AG04450 (cell line): Measurements from ENCODE around the gene NHLRC3. TPM values are rescaled to one million over a fixed set of nuclear protein-coding genes. Genes with fewer than 3 reads are reported as not detected.

Experiments used
- CTCF ChIA-PET: fragments of 300-600, 350-600 bp; formaldehyde crosslinking; extraction: SDS; loops from one replicate; lab custom pipeline; 2022; ENCODE audit warnings: antibody characterized with exemption, inconsistent platforms; lab: Charles Lee
- POLR2A ChIA-PET: fragments of 350-600 bp; formaldehyde crosslinking; extraction: SDS; loops from one replicate; lab custom pipeline; 2021; ENCODE audit warnings: antibody characterized with exemption, inconsistent platforms; lab: Yijun Ruan, JAX
- DNase-seq: peaks from one replicate; pipeline ENCODE4 v3.0.0-alpha.2; 2011; ENCODE audit warnings: low read depth, low spot score
- H3K27ac ChIP-seq: one replicate; pipeline ENCODE4 v1.5.1; 2012; ENCODE audit warnings: low read depth, low read length, control low read depth
- H3K27me3 ChIP-seq: one replicate; pipeline ENCODE4 v1.6.0; 2012; ENCODE audit warnings: low read length; ENCODE audit not compliant: control insufficient read depth, insufficient read depth
- H3K4me3 ChIP-seq: 2 replicates; pipeline ENCODE4 v1.5.1; 2011; ENCODE audit warnings: mild to moderate bottlenecking, low read depth, low read length, control low read depth
- H3K9me3 ChIP-seq: 2 replicates; pipeline ENCODE4 v1.5.1; 2012; ENCODE audit warnings: low read length; ENCODE audit not compliant: control insufficient read depth, insufficient read depth
- CTCF ChIP-seq: IDR thresholded peaks from 2 replicates; pipeline ENCODE4 v1.5.1; 2011; ENCODE audit warnings: low read depth, low read length, control low read depth, inconsistent platforms
- polyA plus RNA-seq: library from polyadenylated mRNA; depleted of rRNA; stranded (reverse); fragments of >200 nt; gene quantifications from 2 replicates; pipeline ENCODE4 v1.2.3, GENCODE V29; 2011

Gene NHLRC3
- polyA plus RNA-seq, 1 experiment = 9.9 TPM

GRCh38 chr13:39039041-39039440, 785 bp downstream of the NHLRC3 start:
- no peaks in the 10 kb centered on the region for H3K27me3 ChIP-seq
- no peaks in the 10 kb centered on the region for H3K9me3 ChIP-seq
- TF ChIP-seq CTCF = no peak
- POLR2A ChIA-PET = interaction anchor here (1.0 kb wide), 1 partner anchor 8 kb away, joined by 4 read pairs; no protein-coding TSS in a partner anchor
- peak overlapping the region; percentile 94 for H3K4me3 ChIP-seq
- no peak overlapping the region for H3K27ac ChIP-seq
- DNase-seq = no peak
- CTCF ChIA-PET = interaction anchor here (1.2 kb wide), 1 partner anchor 577 kb away, joined by 6 read pairs; no protein-coding TSS in a partner anchor

GRCh38 chr13:39040206-39040605, 1.9 kb downstream of the NHLRC3 start:
- CTCF ChIA-PET = interaction anchor here (1.2 kb wide), 1 partner anchor 11 kb away, joined by 4 read pairs; no protein-coding TSS in a partner anchor
- H3K27me3 ChIP-seq = no peaks in the 10 kb centered on the region
- DNase-seq = no peak
- no peak overlapping the region for H3K4me3 ChIP-seq
- no peak for TF ChIP-seq CTCF
- no peaks in the 10 kb centered on the region for H3K9me3 ChIP-seq
- POLR2A ChIA-PET = no interaction called here
- no peak overlapping the region for H3K27ac ChIP-seq

- Histone ChIP-seq H3K27me3 (no peaks in the 10 kb centered on the region), H3K27ac (no peak overlapping the region), H3K4me3 (no peak overlapping the region), H3K9me3 (no peaks in the 10 kb centered on the region)
- no peak for TF ChIP-seq CTCF
- ChIA-PET POLR2A (no interaction called here), CTCF (no interaction called here)
- DNase-seq = no peak
Measured at GRCh38 chr13:39044536-39044935, 6.3 kb downstream of the NHLRC3 start.

- POLR2A ChIA-PET = interaction anchor here (1.0 kb wide), 1 partner anchor 9 kb away, joined by 4 read pairs; the partner anchor contains the start of gene NHLRC3
- Histone ChIP-seq H3K27me3 (no peaks in the 10 kb centered on the region), H3K27ac (no peak overlapping the region), H3K9me3 (no peaks in the 10 kb centered on the region), H3K4me3 (no peak overlapping the region)
- TF ChIP-seq CTCF = peak; percentile 19; the same call in 1 of the 2 replicates
- CTCF ChIA-PET = interaction anchor here (1.5 to 2.6 kb wide), 4 partner anchors 10 to 569 kb away, joined by 3 to 21 read pairs (median 11); no protein-coding TSS in a partner anchor
- no peak for DNase-seq
Measured at GRCh38 chr13:39047560-39047959, 9.3 kb downstream of the NHLRC3 start.

GRCh38 chr13:39048806-39049205, 10.6 kb downstream of the NHLRC3 start:
- Histone ChIP-seq H3K27me3 (no peaks in the 10 kb centered on the region), H3K9me3 (no peaks in the 10 kb centered on the region), H3K4me3 (no peak overlapping the region), H3K27ac (no peak overlapping the region)
- no peak for DNase-seq
- no peak for TF ChIP-seq CTCF
- ChIA-PET POLR2A (interaction anchor here (0.6 kb wide), 1 partner anchor 12 kb away, joined by 3 read pairs; no protein-coding TSS in a partner anchor), CTCF (interaction anchor here (0.7 to 2.6 kb wide), 4 partner anchors 563 to 629 kb away, joined by 3 to 21 read pairs (median 10); no protein-coding TSS in a partner anchor)
